Gastrocnemius medialis (tissue), 4 donors: Measurements from ENCODE around the gene CHCHD6.

ENCODE experiments used
- CTCF ChIP-seq, 5 experiments: fragments of 450-650 bp in 3 of 5; fragments of 200-600 bp in 2 of 5; sonication (generic) in 2 of 5; IDR thresholded peaks in 4 of 5; conservative IDR thresholded peaks in 1 of 5; 1 replicate in 4 of 5; 2 replicates in 1 of 5; pipeline ENCODE4 v1.5.1; 2016 to 2019; ENCODE audit warnings: antibody characterized with exemption in 5 of 5, mild to moderate bottlenecking in 3 of 5, moderate library complexity in 3 of 5
- POLR2A ChIP-seq, 2 donors: fragments of 450-650 bp; IDR thresholded peaks; one replicate each; pipeline ENCODE4 v1.6.1; 2017; ENCODE audit warnings: antibody characterized with exemption in 2 of 2, mild to moderate bottlenecking in 2 of 2, moderate library complexity in 2 of 2

- no peak for TF ChIP-seq CTCF (IDR thresholded peaks at IDR 0.05 in 4 of 5, conservative IDR thresholded peaks at IDR 0.05 in 1 of 5)
- TF ChIP-seq POLR2A (IDR thresholded peaks at IDR 0.05) = no peak
These were observed 40.3 kb upstream of the CHCHD6 start for GRCh38 chr3:126663750-126664149.
